NCI-H2029 (cell line): ENCODE measurements around the gene SKAP2.

Experiments
- DNase-seq: peaks from one replicate; lab custom pipeline; 2025; lab: John Stamatoyannopoulos, UW

SKAP2 gene

GRCh38 chr7:26633557-26633956 lies 230.8 kb downstream of the SKAP2 start:
- no peak for DNase-seq

DNA sequence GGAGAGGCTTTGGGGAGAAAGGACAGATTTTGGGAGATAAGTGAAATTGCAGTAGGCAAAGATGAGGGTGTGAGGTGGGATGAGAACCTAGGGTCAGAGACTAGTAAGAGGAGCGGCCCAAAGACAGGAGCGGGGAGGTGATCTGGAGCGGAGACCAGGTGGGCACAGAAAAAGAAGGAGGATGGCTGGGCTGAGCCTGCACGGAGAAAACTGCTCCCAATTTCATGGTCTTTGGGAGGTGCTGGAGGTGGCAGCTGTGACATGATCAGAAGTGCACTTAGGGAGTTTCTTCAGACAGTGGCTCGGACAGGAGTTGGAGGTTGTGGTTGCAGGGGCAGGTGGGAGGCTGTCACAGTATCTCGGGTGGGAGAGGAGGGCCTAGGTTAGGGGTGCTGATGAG lies 232.8 kb downstream of the SKAP2 start:
- no peak for DNase-seq

DNA sequence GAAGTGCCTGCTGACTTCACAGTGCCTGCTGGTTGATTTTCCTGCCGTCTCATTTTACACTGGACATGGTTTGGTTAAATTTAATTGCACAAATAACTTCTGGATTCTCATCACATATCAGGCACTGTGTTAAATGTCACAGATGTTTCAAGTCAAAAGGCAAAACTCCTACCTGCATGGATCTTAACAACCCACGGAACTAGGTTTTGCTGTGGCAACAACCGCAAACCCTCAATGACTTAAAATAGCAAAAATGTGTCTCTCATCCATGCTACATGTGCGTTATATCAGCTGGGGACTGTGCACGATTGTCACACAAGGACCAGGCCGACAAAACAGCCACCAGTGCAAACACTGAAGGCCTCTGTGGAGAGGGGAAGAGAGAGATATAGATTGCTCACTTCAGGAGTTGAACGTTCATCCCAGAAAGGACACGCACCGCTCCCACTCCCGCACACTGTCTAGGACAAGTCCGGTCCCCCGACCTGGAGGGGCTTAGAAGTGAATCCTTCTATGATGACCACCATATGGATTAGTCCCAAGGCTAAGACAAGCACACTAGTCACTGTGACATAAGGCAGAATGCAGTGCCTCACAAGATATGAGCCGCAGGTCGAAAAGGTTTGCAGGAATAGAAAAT lies 233.3 kb downstream of the SKAP2 start:
- DNase-seq, result no peak

DNA sequence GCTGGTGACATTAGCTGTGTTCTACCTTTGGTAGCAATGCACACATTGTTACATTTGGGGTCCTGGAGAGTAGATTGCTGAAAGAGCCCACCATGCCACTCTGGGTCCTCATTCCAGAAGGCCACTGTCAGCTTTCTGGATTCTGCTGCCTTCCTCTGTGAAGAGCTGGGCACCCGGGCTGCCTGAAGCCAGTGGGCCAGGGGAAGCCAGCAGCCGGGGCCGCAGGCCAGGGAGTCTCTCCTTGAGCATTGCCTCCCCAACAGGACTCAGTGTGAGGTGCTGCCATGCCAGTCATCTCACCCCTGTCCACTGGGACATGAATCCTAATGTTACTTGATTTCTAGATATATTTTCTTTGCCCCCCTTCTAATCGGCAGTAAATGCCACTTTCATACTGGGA lies 234.0 kb downstream of the SKAP2 start:
- DNase-seq, result no peak

GRCh38 chr7:26629696-26630095 lies 234.7 kb downstream of the SKAP2 start:
- peak; percentile 11 for DNase-seq

DNA sequence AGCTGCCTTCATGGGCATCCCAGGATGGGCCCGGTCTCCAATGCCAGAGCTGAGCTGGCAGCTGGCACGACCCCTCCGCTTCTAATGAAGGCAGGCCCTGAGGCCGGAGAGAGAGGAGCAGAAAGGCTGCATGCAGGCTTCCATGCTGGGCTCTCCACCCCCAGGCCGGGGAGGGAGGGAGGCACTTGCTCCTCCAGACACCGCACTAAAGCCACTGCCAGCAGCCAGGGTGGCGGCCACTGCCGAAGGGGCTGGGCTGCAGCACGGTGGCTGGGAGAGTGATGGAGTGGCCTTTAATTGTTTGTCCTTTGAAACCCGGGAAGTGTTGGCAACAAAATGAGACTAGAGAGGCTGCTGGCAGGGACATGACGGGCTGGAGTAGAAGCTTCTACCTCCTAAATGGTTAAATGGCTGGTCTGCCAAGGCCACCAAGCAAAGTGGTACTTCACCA lies 236.5 kb downstream of the SKAP2 start:
- peak; percentile 94 for DNase-seq

- no peak for DNase-seq
These were observed 237.2 kb downstream of the SKAP2 start for GRCh38 chr7:26627221-26627620.

GRCh38 chr7:26626687-26627086 lies 237.7 kb downstream of the SKAP2 start:
- no peak for DNase-seq

DNA sequence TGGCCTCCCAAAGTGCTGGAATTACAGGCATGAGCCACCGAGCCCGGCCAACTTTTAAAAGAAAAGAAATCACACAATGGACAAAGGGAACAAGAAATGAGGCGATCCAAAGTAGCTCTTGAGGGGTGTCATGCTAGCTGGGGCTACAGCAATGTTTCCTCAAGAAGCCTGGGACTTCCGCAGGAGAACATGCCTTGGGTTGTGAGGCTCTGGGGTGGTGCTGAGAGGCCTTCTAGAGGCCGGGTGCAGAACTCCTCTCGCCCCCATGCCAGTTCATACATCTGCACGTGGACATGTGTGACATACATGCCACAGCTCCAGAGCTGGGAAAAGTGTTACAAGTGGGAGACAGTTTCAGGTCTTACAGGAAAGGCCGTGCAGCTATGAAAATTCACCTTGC lies 238.2 kb downstream of the SKAP2 start:
- DNase-seq, result no peak

- DNase-seq, result no peak
These were observed 239.1 kb downstream of the SKAP2 start for GRCh38 chr7:26625286-26625685.

- no peak for DNase-seq
These were observed 239.6 kb downstream of the SKAP2 start for GRCh38 chr7:26624839-26625238.

- no peak for DNase-seq
These were observed 240.0 kb downstream of the SKAP2 start for GRCh38 chr7:26624431-26624830.

DNA sequence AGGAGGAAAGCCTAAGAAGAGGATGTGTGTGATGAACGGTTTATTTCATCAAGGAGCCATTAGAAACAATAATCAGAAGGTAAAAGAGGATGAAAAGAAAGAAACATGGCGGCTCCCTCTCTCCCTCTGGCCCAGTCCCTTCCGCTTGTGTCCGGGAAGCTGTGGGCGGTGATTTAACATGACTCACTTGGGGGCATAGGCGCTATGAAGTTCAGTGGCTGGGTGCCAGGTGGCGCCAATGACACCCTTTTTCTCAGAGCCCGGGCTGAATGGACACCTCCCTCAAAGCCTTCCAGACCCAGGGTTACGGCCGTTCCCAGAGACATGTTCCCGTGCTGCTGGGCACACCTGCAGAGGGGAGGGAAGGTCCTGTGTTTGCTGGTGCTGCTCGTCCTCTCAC lies 244.0 kb downstream of the SKAP2 start:
- no peak for DNase-seq

GRCh38 chr7:26619348-26619984 lies 244.9 kb downstream of the SKAP2 start:
- DNase-seq, result no peak

DNA sequence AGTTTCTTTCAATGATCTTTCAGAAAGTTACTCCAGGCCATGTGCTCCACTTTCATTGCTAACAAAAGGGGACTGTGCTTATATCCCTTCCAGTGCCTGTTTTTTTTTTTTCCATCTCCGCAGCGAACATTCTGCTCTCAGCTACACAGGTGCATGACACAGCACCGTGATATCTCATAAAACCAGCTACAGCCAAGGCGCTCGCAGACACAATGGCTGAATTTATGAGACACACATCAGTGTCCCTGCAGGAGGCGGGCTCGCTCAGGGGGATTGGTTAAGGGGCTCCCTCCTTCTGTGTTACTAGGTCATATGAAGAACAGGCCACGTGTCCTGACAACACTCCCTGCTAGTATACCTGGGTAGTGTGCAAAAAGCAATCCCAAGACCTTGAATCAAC lies 245.5 kb downstream of the SKAP2 start:
- no peak for DNase-seq

- no peak for DNase-seq
These were observed 245.9 kb downstream of the SKAP2 start for GRCh38 chr7:26618449-26618848.
